ENCODE measurements around the gene YBX1.

DNA sequence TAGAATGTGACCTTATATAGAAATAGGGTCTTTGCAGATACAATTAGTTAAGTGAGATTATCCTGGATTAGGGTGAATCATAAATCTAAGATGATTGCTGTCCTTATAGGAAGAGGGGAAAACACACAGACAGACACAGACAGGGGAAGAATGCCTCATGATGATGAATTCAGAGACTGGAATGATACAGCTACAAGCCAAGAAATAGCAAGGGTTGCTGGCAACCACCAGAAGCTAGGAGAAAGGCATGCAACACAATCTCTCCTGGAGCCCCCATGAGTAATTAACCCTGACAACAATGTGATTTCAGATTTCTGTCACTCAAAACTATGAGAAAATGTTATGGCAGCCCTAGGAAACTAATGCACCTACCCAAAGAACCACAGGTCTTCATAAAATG lies 43.1 kb upstream of the YBX1 start:
- TF ChIP-seq CTCF (IDR thresholded peaks at IDR 0.05; ENCODE audit: low read length): no peak
- no peak for TF ChIP-seq EZH2phosphoT487 (IDR thresholded peaks at IDR 0.05; ENCODE audit: low read length)

Data from MM.1S (cell line).